ENCODE results near the gene PHKG2.
"Not testable (repeated sequence)": the region's sequence is repeated elsewhere in the genome, so short reads cannot be mapped to it uniquely, and the experiment has no call there.

Gene PHKG2, protein sequence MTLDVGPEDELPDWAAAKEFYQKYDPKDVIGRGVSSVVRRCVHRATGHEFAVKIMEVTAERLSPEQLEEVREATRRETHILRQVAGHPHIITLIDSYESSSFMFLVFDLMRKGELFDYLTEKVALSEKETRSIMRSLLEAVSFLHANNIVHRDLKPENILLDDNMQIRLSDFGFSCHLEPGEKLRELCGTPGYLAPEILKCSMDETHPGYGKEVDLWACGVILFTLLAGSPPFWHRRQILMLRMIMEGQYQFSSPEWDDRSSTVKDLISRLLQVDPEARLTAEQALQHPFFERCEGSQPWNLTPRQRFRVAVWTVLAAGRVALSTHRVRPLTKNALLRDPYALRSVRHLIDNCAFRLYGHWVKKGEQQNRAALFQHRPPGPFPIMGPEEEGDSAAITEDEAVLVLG

DNA sequence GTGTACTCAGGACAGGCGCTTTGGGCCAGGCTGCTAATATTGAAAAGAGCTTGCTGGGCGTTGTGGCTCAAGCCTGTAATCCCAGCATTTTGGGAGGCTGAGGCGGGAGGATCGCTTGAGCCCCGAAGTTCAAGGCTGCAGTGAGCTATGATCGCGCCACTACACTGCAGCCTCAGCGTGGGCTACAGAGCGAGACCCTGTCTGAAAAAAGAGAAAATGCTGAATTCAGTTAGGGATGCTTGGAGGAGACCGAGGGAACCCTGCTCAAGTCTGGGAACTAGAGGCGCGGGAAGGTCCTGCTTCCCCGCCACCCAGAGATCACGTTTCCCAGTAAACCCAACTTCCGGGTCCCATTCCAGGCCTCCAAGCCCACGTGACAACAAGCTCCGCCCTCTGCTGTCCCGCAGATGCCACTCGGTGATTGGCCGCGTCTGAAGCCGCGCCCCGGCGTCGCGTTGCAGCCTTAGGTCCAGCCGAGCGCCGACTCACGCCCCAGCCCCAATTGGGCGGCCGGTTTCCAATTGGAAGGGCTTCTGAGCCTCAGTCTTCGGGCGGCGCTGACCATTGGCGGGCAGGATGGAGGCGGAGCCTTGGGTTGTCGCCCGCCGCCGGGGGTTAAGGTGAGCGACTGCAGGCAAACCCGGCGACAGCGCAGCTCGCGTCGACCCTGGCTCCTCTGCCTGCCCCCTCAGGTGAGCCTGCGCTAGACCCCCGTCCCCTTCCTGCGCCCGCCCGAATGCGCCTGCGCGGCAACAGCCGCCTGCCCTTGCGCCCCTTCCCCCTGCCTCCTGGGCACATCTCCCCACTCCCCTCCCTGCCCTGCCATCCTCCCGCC, at the start of gene PHKG2:
Gene PHKG2, plus strand, starts transcription at position 627 of the 835 bp plus-strand sequence. CDS start 396 bp downstream, outside the sequence.
- DNase-seq: peak; percentile 99

DNA sequence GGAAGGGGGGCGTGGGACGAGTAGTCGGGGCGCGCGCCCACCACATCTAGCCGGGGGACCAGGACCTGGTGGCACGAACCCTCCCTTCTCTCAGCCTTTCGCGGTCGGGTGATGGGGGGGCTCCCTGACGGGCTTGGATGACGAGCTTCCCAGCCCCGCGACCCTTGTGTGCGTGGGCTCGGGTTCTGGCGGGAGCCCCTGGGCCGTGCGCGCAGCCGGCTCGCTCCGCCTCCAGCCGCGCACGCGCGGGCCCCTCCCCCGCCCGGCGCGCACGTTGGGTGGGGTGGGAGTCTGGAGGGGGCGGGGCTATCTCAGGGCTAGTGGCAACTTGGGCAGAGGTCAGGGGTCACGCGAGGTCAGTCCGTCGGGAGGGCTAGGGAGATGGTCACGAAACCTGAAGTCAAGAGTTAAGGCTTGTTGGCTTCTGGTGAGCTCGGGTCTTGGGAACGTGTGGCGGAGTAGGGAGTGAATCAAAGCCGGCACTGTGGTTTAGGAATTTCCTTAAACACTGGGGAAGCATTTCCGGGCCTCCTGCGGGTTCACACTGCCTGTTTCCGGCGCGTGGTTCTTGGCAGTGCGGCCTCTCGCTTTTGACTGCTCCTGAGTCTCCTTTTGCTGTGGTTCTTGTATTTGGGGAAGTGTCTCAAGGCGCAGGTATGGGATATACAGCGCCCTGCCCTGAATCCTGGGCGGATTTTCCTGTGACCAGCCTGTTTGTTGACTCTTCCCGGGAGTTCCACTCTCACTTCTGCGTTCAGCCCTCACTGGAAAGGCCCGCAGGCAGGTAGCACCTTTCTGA, 49.2 kb upstream of the PHKG2 start, which contains the start of gene SRCAP:
Gene SRCAP, plus strand, starts transcription at position 356 of the 799 bp plus-strand sequence. CDS start 1,654 bp downstream, outside the sequence.
- DNase-seq: peak; percentile 79

DNA sequence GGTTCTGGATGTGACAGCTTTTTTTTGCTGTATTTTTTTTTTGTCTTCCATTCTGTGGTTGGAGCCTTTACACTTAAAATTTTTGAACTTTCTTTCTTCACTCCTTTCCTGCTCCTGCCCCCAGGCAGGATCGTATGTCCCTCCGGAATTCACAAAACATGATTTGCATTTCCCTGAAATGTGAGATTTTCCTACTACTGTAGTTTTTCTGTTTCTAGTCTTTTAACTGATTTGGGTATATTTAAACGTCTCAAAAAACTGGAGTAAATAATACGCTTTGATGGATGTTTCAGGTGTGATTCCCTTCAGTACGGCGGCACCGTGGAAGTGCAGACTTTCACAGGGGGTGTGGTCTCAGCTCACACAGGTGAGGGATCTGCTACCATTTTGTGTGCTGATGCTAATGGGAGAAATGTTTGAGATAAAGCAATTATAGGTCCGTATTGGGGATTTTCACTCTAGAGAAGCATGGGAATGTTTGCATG, 48.6 kb upstream of the PHKG2 start:
- no peak for DNase-seq

DNA sequence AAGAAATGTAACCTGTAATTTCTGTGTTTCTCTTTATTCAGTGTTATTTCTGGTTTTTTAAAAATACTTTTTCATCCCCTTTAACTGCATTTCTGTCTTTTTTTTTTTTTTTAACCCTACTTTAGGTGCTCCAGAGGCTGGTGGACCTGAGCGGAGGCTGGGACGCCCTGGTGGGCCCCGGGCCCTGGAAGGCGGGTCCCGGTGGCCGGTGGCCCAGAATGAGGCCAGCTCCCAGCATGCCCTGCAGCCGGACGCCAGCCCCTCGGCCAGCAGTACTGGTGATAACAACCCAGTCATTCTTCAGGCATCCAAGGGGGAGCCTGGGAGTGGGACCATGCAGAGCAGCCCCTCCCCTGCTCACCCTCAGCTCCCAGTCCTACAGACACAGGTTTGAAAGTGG, 47.7 kb upstream of the PHKG2 start:
- no peak for DNase-seq

DNA sequence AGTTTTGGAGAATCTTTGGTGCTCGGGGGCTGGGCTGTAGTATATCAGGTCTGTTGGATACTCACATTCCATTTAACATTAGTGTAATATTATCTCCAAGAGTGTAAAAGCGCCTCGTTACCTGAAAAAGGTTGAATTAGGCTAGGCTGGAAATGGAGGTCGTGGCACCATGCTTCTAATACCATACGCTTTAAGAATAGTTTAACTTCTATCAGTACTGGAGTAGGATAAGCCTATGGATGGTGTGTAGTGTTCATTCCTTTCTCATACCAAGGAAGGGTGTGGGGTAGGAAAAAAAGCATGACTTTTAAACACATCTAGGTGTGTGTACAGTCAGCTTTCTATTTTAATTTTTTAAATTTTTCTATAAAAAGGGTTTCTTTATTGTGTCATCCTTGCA, 47.3 kb upstream of the PHKG2 start:
- DNase-seq: no peak

DNA sequence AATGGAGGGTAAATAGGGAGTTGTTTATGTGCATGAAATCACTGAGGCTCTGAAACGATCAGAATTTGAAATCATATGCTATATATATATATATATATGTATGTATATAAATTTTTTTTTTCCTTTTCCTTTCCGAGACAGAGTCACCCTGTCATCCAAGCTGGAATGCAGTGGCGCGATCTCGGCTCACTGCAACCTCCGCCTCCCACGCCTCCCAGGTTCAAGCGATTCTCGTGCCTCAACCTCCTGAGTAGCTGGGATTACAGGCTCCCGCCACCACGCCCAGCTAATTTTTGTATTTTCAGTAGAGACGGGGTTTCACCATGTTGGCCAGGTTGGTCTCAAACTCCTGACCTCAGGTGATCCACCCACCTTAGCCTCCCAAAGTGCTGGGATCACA, 45.2 kb upstream of the PHKG2 start:
- not testable (repeated sequence) for DNase-seq

DNA sequence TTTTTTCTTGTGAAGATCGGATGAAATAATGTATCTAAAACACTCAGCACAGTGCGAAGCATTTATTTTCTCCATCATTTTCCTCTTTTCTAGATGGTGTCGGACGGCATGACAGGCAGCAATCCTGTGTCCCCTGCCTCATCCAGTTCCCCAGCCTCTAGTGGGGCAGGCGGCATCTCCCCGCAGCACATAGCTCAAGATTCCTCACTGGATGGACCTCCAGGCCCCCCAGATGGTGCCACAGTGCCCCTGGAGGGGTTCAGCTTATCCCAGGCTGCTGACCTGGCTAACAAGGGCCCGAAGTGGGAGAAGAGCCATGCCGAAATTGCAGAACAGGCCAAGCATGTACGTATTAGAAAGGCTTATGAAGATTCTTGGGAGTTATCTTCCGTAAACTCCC, 44.3 kb upstream of the PHKG2 start:
- no peak for DNase-seq

DNA sequence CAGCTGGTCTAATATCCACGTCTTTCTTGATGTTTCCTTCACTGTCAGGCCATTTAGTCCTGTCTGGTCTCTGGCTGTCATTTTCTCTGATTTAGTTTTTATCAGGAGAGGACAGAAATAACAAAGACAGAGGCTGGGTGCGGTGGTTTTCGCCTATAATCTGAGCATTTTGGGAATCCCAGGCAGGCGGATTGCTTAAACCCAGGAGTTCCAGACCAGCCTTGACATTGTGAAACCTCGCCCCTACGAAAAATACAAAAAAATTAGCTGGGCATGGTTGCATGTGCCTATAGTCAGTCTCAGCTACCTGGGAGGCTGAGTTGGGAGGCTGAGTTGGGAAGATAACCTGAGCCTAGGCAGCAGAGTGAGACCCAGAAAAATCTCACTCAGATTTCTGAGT, 42.2 kb upstream of the PHKG2 start:
- DNase-seq: no peak

DNA sequence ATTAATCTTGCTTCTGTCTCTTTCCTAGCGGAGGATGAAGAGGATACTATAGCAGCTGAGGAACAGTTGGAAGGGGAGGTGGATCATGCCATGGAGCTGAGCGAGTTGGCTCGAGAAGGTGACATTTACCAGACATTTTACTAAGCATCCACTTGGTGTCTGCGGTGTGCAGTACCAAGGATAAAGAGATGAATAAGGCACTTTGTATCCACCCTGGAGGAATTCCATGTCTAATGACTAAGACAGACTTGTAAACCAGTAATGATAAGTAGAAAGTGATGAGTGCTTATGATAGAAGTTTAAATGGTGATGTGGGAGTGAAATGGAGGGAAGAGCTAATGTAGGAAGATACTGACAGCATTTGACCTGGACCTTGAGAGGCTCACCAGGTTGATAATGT, 37.3 kb upstream of the PHKG2 start:
- DNase-seq: no peak

DNA sequence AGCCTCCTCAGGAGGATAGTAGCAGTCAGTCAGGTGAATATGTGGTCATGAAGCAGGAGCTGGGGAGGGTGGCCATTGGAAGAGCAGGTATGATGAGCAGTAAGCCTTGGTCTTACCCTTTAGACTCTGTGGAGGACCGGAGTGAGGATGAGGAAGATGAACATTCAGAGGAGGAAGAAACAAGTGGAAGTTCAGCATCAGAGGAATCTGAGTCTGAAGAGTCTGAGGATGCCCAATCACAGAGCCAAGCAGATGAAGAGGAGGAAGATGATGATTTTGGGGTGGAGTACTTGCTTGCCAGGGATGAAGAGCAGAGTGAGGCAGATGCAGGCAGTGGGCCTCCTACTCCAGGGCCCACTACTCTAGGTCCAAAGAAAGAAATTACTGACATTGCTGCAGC, 36.5 kb upstream of the PHKG2 start:
- DNase-seq: no peak

DNA sequence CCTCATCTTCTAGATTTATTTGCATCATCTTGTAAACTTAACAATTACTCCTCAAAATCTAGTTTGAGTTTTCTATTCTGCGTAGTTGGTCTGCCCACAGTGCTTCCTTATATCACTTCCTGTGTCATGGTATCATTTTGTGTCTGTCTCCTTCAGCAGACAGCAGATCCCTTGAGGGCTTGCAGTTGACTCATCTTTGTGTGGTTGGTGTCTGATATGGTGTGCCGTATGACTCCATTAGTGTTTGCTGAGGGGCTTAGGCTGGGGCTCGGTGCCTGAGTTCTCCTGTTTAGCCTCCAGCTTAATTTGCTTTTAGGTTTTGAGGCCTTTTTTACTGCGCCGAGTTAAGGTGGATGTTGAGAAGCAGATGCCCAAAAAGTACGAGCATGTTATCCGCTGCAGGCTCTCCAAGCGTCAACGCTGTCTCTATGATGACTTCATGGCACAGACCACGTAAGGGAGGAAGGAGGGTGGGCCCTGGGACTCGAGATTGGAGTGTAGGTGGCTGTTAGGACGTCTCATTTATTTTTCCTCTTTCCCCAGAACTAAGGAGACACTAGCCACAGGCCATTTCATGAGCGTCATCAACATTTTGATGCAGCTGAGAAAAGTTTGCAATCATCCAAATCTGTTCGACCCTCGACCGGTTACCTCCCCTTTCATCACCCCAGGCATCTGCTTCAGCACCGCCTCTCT, 32.3 kb upstream of the PHKG2 start:
- no peak for DNase-seq

DNA sequence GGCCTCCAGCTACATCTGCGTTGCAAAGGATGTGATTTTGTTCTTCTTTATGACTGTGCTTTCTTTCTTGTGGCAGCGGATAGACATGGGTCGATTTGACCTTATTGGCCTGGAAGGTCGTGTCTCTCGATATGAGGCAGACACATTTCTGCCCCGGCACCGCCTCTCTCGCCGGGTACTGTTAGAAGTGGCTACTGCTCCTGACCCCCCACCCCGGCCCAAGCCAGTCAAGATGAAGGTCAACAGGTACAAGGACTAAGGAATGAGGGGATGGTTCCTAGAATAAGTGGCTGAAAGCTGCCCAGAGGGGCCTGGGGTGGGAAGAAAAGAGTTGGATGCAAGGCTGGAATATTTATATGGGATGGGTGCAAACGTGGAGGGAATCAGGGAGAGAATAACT, 28.1 kb upstream of the PHKG2 start:
- DNase-seq: no peak

DNA sequence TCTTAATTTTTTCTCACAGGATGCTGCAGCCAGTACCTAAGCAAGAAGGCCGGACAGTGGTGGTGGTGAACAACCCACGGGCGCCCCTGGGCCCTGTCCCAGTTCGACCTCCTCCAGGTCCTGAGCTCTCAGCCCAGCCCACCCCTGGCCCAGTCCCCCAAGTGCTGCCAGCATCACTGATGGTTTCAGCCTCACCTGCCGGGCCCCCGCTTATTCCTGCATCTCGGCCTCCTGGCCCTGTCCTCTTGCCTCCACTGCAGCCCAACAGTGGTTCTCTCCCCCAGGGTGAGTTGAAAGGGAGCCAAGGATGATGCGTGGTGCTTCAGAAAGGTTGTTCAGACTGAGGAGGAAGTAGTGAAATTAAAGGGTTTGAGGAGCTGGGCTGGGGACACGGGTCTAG, 27.5 kb upstream of the PHKG2 start:
- DNase-seq: no peak

DNA sequence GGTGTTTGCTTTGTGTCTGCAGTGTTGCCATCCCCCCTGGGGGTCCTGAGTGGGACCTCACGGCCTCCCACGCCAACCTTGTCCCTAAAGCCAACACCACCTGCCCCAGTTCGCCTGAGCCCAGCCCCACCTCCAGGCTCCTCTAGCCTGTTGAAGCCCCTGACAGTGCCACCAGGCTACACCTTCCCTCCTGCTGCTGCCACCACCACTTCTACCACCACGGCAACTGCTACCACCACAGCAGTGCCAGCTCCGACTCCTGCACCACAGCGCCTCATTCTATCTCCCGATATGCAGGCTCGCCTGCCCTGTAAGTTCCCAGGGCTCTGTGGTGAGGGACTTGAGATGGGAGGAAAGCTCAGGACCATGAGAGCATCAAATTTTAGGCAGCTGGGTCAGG, 27.1 kb upstream of the PHKG2 start:
- no peak for DNase-seq

DNA sequence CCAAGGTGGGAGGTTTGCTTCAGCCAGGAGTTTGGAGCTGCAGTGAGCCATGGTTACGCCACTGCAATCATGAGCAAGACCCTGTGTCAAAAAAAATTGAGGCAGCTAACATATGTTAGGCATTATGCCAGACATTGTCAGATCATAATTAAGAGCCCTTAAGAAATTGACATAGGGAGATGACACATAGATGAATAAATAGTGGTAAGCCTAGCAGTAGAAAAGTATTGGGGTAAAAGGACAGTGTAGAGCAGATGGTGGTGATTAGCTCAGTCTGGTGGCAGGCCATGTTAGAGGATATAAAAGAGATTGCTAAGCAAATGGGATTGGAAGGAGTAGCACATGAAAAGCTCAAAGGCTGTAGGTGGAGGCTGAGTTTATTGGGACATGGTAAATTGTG, 26.6 kb upstream of the PHKG2 start:
- DNase-seq: peak; percentile 24

DNA sequence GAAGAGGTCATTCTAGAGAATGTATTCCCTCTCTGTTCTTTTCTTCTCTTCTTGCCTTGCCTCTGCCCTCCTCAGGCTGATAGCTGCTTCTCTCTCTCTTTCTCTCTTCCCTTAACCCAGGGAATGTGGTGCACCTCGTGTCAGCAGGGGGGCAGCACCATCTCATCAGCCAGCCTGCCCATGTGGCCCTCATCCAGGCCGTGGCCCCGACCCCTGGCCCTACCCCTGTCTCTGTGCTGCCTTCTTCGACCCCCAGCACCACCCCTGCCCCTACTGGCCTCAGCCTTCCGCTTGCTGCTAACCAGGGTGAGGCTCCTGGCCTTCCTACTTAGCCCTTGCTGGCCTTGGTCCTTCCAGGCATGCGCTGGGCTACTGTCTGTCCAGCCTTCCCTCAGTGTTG, 25.8 kb upstream of the PHKG2 start:
- no peak for DNase-seq

DNA sequence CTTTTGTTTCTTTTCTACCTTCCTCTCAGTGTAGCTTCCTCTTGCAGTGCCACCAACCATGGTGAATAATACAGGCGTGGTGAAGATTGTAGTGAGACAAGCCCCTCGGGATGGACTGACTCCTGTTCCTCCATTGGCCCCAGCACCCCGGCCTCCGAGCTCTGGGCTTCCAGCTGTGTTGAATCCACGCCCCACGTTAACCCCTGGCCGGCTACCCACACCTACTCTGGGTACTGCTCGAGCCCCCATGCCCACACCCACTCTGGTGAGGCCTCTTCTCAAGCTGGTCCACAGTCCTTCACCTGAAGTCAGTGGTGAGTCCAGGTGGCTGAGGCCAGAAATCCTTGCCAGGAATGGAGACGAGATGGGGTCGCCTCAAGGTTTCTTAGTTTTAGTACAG, 25.3 kb upstream of the PHKG2 start:
- no peak for DNase-seq

DNA sequence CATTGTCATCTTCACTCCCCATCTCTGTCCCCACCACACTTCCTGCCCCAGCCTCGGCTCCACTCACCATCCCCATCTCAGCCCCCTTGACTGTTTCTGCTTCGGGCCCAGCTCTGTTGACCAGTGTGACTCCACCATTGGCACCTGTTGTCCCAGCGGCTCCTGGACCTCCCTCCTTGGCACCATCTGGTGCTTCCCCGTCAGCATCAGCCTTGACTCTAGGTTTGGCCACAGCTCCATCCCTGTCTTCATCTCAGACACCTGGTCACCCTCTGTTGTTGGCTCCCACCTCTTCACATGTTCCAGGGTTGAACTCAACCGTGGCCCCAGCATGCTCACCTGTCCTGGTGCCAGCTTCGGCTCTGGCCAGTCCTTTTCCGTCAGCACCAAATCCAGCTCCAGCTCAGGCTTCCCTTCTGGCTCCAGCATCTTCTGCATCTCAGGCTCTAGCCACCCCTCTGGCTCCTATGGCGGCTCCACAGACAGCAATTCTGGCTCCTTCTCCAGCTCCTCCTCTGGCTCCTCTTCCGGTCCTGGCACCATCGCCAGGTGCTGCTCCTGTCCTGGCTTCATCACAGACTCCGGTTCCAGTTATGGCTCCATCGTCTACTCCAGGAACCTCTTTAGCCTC, 24.4 kb upstream of the PHKG2 start:
- no peak for DNase-seq

DNA sequence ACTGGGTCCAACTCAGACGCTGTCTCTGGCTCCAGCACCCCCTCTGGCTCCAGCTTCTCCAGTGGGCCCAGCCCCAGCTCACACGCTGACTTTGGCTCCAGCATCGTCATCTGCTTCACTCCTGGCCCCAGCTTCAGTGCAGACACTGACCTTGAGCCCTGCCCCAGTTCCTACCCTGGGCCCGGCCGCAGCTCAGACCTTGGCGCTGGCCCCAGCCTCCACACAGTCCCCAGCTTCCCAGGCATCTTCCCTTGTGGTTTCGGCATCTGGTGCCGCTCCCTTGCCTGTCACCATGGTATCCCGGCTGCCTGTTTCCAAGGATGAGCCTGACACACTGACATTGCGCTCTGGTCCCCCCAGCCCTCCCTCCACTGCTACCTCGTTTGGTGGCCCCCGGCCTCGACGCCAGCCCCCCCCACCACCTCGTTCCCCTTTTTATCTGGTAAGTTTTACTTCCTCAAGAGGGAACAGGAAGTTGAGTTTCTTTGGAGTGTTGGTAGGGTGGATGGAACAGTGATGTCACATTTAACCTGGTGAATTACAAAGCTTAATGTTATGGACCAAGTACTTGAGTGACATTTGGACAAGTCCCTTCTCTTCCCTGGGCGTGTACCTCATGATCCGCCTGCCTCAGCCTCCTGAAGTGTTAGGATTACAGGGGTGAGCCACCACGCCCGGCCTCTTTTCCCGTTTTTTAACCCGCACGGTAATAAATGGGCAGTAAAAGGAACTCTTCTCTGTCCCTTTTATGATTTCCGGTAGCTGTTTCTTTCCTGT, 23.4 kb upstream of the PHKG2 start:
- DNase-seq: no peak

DNA sequence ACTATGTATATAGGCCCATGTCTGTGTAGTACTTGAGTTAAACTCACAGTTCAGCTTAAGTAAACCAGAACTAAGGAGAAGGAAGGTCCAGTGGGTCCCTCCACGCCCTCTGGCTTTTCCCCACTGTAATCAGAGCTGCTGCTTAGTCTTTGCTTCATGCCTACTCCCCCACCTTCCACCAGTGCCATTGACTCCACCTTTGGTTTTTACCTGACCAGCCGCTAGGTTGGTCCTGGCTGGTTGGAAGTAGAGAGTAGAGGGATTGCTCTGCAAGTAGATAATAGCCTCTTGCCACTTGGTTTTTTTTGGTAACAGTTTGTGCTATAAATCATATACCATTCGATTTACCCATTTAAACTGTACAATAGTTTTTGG, 22.8 kb upstream of the PHKG2 start:
- DNase-seq: no peak

DNA sequence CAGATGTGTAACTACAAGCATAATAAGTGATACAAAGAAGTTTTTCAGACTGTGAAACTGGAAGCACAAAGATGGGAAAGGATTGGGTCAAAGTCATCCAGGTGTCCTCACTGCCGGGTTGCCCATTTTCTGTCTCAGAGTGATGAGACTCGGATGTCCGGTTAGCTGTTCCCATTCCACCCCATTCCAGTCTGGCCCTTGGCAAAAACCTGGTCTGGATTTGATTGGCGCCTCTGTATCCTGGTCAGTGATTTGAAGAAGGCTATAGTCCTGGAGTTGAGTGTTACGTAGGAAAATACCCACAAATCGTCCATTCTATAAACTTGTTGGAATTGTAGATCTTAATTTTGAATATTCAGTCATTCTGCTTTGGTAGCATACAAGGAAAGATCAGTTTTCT, 19.9 kb upstream of the PHKG2 start:
- DNase-seq: no peak

Data from NCI-H2171 treated with DMSO at 0.1 percent for 48 hours (cell line).